GM12872 (cell line): Measurements from ENCODE around the gene NPDC1.

ENCODE experiments used
- CTCF ChIP-seq: IDR thresholded peaks from 3 replicates; pipeline ENCODE4 v1.5.1; 2011; ENCODE audit warnings: low read depth, mild to moderate bottlenecking, low read length, moderate library complexity; ENCODE audit not compliant: insufficient read depth

The NPDC1 gene

DNA sequence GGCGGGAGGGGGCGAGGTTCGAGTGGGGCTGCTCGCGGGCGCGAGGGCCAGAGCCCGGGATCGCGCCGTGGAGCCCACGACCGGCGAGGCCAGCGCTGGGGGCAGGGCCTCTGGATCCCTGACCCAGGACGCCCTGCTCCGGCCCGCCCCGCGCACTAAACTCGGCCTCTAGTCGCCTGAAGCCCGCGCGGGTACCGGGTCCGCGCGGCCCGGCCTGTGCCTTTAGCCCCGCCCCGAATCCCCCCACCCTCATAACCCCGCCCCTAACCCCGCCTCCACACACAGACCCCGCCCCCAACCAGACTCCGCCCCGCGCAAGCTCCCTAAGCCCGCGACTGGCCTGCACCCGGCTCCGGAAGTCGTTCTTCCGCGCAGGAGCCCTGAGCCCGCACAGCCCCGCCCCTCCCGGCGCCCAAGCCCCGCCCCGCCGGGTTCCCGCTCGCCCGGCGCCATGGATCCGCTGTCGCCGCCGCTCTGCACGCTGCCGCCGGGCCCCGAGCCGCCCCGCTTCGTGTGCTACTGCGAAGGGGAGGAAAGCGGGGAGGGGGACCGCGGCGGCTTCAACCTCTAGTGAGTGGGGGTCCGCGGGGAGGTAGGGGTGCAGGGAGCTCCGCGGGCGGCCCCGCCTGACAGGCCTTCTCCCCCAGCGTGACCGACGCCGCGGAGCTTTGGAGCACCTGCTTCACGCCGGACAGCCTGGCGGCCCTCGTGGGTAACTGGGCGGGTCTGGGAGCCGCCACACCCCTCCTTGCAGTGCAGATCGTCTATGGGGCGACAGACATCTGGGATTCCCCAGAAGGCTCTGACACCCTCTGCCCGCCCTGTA is 53.8 kb downstream of the NPDC1 start, which contains the start of gene PAXX:
TSS of gene PAXX (plus strand) at position 430 of the 826 bp plus-strand sequence. CDS start at position 452, 22 bp downstream.
- no peak for TF ChIP-seq CTCF

- TF ChIP-seq CTCF, result no peak
Measured at GRCh38 chr9:136990242-136990911, 55.6 kb downstream of the NPDC1 start.
